Smooth muscle cell (in vitro differentiated cells): ENCODE results near the gene CTXN1. TPM values are rescaled to one million over a fixed set of nuclear protein-coding genes. Genes with fewer than 3 reads are reported as not detected.
A peak's percentile ranks its signal among the peaks of the same experiment; 100 is the strongest.
"Not testable (repeated sequence)": the region's sequence is repeated elsewhere in the genome, so short reads cannot be mapped to it uniquely, and the experiment has no call there.

Source experiments
- DNase-seq: peaks from one replicate; lab custom pipeline; 2025; ENCODE audit not compliant: unreplicated experiment; lab: John Stamatoyannopoulos, UW
- H2AFZ ChIP-seq: fragments of 200-600 bp; sonication (generic); 2 replicates; pipeline ENCODE4 v1.6.0; 2016; ENCODE audit warnings: antibody characterized with exemption, low read depth, mild to moderate bottlenecking
- H3F3A ChIP-seq: fragments of 200-600 bp; sonication (generic); 2 replicates; pipeline ENCODE4 v1.6.0; 2017; ENCODE audit warnings: antibody characterized with exemption, low read depth
- H3K27ac ChIP-seq: fragments of 200-600 bp; sonication (generic); 2 replicates; pipeline ENCODE4 v1.5.1; 2016; ENCODE audit warnings: low read depth, mild to moderate bottlenecking
- H3K27me3 ChIP-seq: fragments of 200-600 bp; sonication (generic); 2 replicates; pipeline ENCODE4 v1.6.1; 2016; ENCODE audit warnings: low read depth, mild to moderate bottlenecking
- H3K36me3 ChIP-seq: fragments of 200-600 bp; sonication (generic); 2 replicates; pipeline ENCODE4 v1.5.1; 2016; ENCODE audit warnings: low read depth
- H3K4me1 ChIP-seq: fragments of 200-600 bp; sonication (generic); 2 replicates; pipeline ENCODE4 v1.5.1; 2016; ENCODE audit warnings: low read depth
- H3K4me2 ChIP-seq: fragments of 200-600 bp; sonication (generic); 2 replicates; pipeline ENCODE4 v1.6.0; 2016; ENCODE audit warnings: mild to moderate bottlenecking
- H3K4me3 ChIP-seq: fragments of 200-600 bp; sonication (generic); 2 replicates; pipeline ENCODE4 v1.5.1; 2016; ENCODE audit warnings: mild to moderate bottlenecking
- H3K79me2 ChIP-seq: fragments of 200-600 bp; sonication (generic); 2 replicates; pipeline ENCODE4 v1.6.0; 2016; ENCODE audit warnings: low read depth, mild to moderate bottlenecking
- H3K9ac ChIP-seq: fragments of 200-600 bp; sonication (generic); 2 replicates; pipeline ENCODE4 v1.6.0; 2016; ENCODE audit warnings: low read depth
- H3K9me3 ChIP-seq: fragments of 200-600 bp; sonication (generic); replicated peaks from 2 replicates; pipeline ENCODE4 v1.5.1; 2016; ENCODE audit warnings: low read depth
- H4K20me1 ChIP-seq: fragments of 200-600 bp; sonication (generic); 2 replicates; pipeline ENCODE4 v1.6.0; 2016; ENCODE audit warnings: low read depth
- WGBS: methylation state at CpG from one replicate; pipeline ENCODE4 v1.1.7; 2016; ENCODE audit warnings: low lambda C conversion rate; 5-methylcytosine and 5-hydroxymethylcytosine counted together
- polyA plus RNA-seq: library from polyadenylated mRNA; unstranded; fragments of >200 nt; fragmentation: Nextera tagmentation; extraction: Ambion mirVana; gene quantifications from 2 replicates; pipeline ENCODE4 v1.2.1, GENCODE V29; 2016
- total RNA-seq: library from RNA; depleted of rRNA; stranded (reverse); fragments of >200 nt; gene quantifications from 2 replicates; pipeline ENCODE4 v1.2.3, GENCODE V29; 2014
- TF ChIP-seq, protein P1 (sequence below): fragments of 200-600 bp; sonication (generic); IDR thresholded peaks from 2 replicates; pipeline ENCODE4 v1.5.1; 2017; ENCODE audit warnings: borderline replicate concordance, mild to moderate bottlenecking, antibody characterized with exemption; ENCODE audit not compliant: insufficient read depth, poor library complexity, severe bottlenecking

CTXN1 gene
- total and polyA plus RNA-seq, 2 experiments from 2014 or later: 4.8 to 25.4 TPM

DNA sequence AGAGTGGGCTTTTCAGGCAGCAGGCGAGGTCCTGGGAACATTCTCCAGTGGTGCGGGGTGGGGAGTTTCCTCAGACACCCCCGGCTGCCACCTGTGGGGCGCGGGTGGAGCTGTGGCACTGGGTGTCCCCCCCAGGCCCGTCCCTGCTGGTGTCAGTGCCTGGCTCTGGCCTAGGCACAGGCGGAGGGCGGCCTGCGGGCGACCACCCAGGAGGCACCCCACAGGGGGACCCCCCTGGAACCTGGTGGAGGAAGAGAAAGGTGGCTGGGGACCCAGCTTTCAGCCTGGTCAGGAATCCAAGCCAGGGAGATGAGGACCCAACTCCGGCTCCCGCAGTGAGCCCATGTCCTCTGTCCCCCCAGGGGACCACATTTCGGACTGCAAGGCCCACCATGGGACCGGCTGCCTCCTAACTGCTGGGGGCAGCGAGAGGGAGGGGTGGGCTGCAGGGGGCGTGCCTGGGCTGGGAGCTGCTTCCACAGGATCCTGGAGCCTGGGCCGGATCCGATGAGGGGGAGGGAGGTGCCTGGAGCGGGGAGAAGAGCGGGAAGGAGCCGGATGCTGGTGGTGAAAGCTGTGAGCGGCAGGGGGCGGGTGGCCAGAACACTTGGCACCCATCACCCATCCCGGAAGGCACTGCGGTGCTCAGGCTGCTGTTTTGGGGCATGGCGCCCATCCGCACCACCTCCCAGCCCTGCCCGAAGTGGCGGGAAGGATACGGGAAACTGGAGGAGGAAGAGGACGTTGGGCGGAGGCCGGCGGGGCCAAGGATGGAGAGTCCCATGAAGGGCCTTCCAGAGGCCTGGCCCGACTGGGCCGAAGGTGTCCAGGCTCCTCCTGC, 5.5 kb upstream of the CTXN1 start:
- H3K4me1 ChIP-seq: no peaks in the 10 kb centered on the region
- no peaks in the 10 kb centered on the region for H3K79me2 ChIP-seq
- no peak overlapping the region for H3K9ac ChIP-seq
- no peaks in the 10 kb centered on the region for H3K9me3 ChIP-seq
- 98% methylated on average over 29 of the region's 36 CpGs for WGBS
- H3F3A ChIP-seq: peaks cover 10% of the 10 kb centered on the region
- TF ChIP-seq, protein P1, sequence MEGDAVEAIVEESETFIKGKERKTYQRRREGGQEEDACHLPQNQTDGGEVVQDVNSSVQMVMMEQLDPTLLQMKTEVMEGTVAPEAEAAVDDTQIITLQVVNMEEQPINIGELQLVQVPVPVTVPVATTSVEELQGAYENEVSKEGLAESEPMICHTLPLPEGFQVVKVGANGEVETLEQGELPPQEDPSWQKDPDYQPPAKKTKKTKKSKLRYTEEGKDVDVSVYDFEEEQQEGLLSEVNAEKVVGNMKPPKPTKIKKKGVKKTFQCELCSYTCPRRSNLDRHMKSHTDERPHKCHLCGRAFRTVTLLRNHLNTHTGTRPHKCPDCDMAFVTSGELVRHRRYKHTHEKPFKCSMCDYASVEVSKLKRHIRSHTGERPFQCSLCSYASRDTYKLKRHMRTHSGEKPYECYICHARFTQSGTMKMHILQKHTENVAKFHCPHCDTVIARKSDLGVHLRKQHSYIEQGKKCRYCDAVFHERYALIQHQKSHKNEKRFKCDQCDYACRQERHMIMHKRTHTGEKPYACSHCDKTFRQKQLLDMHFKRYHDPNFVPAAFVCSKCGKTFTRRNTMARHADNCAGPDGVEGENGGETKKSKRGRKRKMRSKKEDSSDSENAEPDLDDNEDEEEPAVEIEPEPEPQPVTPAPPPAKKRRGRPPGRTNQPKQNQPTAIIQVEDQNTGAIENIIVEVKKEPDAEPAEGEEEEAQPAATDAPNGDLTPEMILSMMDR: no peak
- DNase-seq: no peak
- H3K4me3 ChIP-seq: no peak overlapping the region
- no peak overlapping the region for H2AFZ ChIP-seq
- no peaks in the 10 kb centered on the region for H4K20me1 ChIP-seq
- no peak overlapping the region for H3K4me2 ChIP-seq
- H3K36me3 ChIP-seq: no peaks in the 10 kb centered on the region
- H3K27ac ChIP-seq: no peak overlapping the region
- no peaks in the 10 kb centered on the region for H3K27me3 ChIP-seq

DNA sequence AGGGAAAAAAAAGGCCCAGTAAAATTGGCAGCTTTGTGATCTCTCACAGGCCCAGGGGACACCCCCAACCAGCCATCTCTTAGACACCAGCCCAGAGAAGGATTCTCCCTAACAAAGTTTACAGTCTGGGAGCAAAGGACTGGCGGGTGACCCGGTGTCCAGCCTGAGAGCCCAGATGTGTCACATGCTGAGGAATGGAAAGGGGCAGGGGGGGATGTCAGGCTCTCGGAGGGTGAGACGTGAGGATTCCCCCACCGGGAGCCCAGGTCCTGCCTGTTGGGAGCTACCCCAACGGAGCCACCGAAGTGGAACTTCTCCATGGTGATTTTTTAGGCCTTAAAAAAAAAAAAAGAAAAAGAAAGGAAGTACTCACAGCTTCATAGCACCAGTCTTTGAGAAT, 4.8 kb upstream of the CTXN1 start:
- Histone ChIP-seq H3K4me2 (no peak overlapping the region), H2AFZ (no peak overlapping the region), H3F3A (peaks cover 10% of the 10 kb centered on the region), H3K36me3 (no peaks in the 10 kb centered on the region), H3K79me2 (no peaks in the 10 kb centered on the region), H4K20me1 (no peaks in the 10 kb centered on the region), H3K27me3 (no peaks in the 10 kb centered on the region), H3K4me3 (no peak overlapping the region), H3K9me3 (no peaks in the 10 kb centered on the region), H3K27ac (no peak overlapping the region), H3K9ac (no peak overlapping the region), H3K4me1 (no peaks in the 10 kb centered on the region)
- TF ChIP-seq, protein P1: no peak
- no peak for DNase-seq
- WGBS: 89% methylated on average over 7 of the region's 7 CpGs

DNA sequence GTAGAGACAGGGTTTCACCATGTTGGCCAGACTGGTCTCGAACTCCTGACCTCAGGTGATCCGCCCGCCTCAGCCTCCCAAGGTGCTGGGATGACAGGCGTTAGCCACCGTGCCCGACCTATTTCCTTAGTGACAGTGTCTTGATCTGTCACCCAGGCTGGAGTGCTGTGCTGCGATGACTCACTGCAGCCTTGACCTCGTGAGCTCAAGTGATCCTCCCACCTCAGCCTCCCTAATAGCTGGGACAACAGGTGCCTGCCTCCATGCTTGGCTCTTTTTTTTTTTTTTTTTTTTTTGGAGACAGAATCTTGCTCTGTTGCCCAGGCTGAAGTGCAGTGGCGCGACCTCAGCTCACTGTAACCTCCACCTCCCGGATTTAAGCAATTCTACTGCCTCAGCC, 4.1 kb upstream of the CTXN1 start:
- H3K79me2 ChIP-seq, DNase-seq, H3K4me3 ChIP-seq, H3K9me3 ChIP-seq, H3K27me3 ChIP-seq, H3K36me3 ChIP-seq, H3K4me1 ChIP-seq, H4K20me1 ChIP-seq, H2AFZ ChIP-seq, H3K4me2 ChIP-seq: not testable (repeated sequence)
- WGBS: 90% methylated on average over 11 of the region's 11 CpGs
- Histone ChIP-seq H3F3A (peaks cover 10% of the 10 kb centered on the region), H3K27ac (peak overlapping the region; percentile 85), H3K9ac (peak overlapping the region; percentile 28)

DNA sequence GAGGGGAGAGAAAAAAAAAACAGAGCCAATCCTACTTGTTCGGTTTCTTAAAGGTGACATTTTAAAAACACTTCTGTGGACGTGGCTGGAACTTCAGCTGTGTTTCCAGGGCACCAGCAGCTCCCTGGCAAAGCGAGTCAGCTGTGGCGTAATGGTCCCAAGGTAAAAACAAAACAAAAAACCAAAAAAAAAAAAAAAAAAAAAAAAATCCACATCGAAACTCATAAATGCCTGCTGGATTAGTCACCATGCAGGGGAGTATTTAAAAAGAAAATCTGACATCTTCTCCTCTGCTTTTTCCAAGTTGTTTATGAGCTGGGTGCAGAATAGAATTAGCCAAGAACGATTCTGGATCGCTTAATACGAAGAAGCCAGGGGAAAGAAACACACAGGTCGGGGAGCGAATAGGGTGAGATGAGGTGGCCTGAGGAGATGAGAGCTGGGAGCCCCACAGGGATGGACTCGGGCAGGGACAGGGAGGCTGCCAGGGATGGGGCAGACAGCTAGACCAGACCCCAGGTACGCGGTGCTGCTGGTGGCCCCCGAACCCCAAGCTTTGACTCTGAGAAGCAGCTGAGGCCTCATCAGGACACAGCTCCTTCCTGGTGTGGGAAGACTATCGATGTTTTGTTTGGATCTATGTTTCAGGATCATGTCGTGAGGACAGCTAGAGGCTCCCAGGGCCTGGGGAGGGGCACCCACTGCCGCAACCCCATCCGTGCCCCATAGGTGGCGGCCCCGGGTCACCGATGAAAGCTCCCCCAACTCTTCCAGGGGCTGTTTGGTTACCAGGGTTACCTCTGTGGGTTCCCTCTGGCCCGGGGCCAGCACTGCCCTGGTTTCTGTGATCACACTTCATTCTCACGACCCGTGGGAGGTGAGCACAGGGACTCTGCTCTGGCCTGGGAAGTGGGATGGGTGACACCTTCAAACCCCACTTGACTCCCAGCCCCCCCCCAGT, 3.1 kb upstream of the CTXN1 start:
- Histone ChIP-seq H3K4me1 (no peaks in the 10 kb centered on the region), H3F3A (peaks cover 10% of the 10 kb centered on the region), H3K27me3 (no peaks in the 10 kb centered on the region), H2AFZ (no peak overlapping the region), H3K4me3 (no peak overlapping the region), H3K9ac (peak overlapping the region; percentile 66), H3K9me3 (no peaks in the 10 kb centered on the region), H3K27ac (peak overlapping the region; percentile 85), H3K4me2 (peak overlapping the region; percentile 44), H4K20me1 (peaks cover 4% of the 10 kb centered on the region), H3K79me2 (no peaks in the 10 kb centered on the region), H3K36me3 (no peaks in the 10 kb centered on the region)
- DNase-seq: peak; percentile 15
- TF ChIP-seq, protein P1: peak; percentile 40
- 48% methylated on average over 24 of the region's 24 CpGs for WGBS
